Islet of Langerhans (tissue), 1 donor: ENCODE measurements around the gene TNS3.

Source experiments
- FAIRE-seq: peaks from one replicate; lab custom pipeline; 2011; peaks lifted over from hg19 to GRCh38; lab: Jason Lieb, UNC

Gene TNS3

DNA sequence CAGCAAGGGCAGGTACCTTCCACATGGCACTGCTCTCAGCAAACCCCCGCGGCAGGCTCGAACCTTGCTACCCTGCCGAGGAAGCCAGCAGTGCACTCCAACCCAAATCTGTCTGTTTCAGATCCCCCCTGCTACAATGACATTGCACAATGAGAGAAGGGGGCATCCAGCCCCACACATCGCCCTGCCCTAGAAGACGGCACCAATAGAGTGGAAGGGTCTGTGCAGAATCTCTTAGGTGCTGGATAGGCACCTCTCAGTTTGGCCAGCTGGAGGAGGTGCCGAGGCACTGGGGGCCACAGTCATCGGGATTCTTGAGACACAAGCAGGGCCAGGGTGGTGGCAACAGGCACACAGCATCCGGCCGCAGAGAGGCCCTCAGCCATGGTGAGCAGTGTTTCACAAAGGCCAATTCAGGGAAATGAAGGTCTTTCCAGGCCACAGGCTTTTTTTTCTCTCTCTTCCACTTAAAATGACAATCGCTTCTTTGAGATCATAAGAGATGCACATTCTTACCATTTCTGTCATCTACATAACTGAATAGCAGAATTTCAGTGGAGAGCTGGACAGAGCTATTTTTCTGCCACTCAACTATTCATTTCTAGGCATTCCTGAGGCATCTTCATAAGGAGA is 281.3 kb downstream of the TNS3 start:
- FAIRE-seq, result no peak

- no peak for FAIRE-seq
These were observed 282.4 kb downstream of the TNS3 start for GRCh38 chr7:47299496-47299895.

DNA sequence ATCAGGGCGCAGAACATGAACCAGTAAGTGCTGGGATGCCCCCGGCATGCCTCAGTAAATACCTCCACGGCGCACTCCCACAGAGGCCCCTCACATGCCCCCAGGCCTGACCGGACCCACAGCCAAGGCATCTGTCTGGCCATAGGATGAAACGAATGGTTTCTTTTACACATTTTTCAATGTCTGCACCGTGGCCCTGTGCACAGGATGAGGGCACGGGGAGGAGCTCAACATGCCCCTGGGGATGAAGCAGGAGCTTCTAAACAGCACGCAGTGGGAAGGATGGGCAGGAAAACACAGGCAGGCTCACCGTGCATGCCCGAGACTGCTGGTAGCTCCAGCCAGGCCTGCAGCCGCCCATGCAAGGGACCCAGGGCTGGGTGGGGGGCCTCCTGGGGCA is 283.3 kb downstream of the TNS3 start:
- FAIRE-seq, result no peak

- FAIRE-seq, result no peak
These were observed 284.8 kb downstream of the TNS3 start for GRCh38 chr7:47297120-47297519.

DNA sequence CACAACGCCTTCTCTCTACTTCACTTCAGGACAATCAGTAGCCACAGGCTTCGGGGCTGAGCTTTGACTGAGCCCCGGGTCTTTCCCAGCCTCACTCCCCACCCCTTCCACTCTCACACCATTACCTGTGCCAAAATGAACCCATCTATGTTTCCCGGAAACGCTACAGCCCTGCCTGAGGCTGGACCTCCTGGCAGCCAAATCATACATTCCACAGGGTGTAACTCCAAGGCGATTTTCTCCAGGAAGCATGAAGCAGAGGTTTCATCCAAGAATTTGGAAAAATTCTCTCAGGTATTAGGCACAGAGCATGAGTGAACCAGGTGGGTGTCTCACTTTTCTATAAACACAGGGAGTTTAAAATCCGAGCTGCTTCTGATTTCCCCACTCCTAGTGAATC is 286.3 kb downstream of the TNS3 start:
- FAIRE-seq, result no peak

GRCh38 chr7:47294556-47295222 is 287.2 kb downstream of the TNS3 start:
- no peak for FAIRE-seq

DNA sequence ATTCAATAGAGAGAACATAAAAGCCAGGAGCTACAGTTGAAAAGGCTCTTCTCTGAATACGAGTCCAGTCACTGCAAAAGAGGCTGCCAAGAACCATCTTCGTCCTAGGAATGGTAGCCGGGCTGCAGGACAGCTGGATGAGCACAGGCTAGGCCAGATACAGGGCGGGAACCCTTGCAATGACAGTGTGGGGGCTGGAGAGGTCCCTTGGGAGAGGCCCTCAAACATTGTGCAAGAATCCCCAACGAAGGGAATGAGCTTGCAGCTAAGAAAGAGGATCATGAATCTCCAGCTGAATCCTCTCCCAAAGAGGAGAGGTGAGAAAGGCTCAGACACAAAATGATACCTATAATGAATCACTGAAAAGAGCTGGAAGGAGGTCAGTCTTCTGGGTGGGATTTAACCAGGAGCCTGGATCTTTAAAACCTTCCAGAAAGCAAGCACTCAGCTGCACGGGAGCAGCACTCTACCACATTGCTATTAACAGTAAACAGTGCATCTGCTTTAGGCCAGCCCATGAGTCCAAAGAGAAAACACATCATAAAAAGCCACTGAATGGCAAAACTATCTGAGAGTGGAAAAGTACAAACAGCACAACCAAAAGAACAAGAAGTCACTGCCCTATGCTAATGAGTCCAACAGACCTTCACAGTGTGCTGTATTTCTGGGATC is 287.9 kb downstream of the TNS3 start:
- FAIRE-seq, result no peak

- no peak for FAIRE-seq
These were observed 289.0 kb downstream of the TNS3 start for GRCh38 chr7:47292832-47293309.

- FAIRE-seq, result no peak
These were observed 290.3 kb downstream of the TNS3 start for GRCh38 chr7:47291461-47292081.

- FAIRE-seq, result no peak
These were observed 291.0 kb downstream of the TNS3 start for GRCh38 chr7:47290867-47291266.

DNA sequence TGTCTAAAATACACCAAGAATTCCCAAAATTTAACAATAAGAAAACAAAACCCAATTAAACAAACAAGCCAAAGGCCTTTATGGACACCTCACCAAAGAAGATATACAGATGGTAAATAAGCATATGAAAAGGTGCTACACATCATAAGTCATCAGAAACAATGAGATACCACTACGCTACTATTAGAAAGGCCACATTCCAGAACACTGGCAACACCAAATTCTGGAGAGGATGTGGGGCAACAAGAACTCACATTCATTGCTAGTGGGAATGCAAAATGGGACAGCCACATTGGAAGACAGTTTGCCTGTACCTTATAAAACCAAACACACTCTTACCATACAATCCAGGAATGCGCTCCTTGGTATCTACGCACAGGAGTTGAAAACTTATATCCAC is 291.4 kb downstream of the TNS3 start:
- no peak for FAIRE-seq

DNA sequence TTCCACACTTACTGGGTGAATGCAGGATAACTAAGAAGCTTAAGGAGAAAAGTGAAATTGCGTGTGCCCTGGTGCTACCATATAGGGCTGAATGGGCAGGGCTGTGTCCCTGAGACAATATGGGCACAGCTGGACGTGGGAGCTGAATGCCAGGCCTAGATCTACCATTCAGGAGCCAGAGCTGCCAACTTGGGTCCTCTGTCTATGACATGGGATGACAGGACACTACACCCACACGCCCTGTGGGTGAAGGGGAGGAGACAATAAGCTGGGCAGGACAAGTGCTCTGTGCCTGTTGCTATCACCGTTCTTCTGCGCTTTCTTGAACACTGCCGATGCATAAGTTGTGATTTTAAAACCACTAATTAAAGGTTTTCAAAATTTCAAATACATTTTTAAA is 293.9 kb downstream of the TNS3 start:
- FAIRE-seq, result no peak

GRCh38 chr7:47285860-47286491 is 295.9 kb downstream of the TNS3 start:
- peak; percentile 85 for FAIRE-seq

GRCh38 chr7:47284691-47285635 is 296.9 kb downstream of the TNS3 start:
- FAIRE-seq, result no peak

DNA sequence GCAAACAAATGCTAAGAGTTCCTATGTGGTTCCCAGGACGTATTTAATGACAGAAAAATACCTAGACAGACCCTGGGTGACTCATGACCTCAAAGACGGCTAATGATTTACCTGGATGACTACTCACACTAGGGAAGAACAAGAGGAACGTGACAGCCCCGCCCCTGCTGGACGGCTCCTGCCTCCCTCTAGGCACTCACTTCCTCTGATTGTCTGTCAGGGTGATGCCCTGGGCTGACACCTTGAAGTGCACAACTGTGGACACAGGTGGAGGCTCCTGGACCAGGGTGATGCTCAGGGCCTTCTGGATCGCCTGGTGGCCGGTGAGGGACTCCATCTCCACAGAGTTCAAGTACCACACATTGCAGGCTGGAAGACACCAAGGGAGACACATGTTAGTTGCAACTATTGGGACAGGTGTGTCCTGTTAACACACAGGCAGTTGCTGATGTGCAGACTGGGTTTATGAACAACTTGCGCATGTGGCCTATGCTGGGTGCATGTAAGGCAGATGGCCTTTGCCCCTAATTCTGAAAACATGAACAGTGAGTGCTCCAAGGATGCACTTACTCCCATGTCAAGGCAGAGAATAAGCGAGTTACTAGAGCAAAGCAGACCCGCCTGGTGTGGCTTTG is 298.3 kb downstream of the TNS3 start:
- FAIRE-seq, result no peak

DNA sequence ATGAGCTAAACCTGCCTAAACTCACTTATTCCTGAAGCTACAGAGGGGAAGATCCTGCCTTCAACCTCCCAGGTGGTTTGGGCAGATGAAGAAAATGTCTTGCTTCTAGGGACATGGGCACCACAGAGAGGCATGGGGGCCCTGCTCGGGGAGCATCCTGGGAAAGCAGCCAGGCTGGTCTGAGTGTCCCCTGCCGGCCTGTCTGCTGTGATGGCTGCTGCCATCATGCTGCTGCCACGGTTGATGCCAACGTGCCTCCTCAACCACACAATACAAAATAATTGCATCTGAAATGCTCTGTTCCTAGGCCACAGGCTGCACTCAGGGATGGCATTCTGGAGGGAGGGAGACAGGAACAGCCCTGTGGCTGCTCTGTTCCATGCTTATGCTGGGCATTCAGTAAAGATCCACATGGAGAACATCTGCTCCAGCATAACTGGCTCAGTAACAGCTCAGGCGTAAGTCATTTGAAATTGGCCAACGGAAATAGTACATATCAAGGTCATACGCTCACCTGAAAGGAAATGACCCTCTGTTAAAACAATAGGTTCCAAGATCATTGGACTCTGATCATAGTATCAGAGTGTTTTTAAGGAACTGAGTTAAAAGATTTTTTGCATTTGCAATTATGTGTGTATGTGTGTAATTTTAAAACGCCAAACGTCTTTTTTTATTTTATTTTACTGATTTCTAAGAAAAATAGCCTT is 299.0 kb downstream of the TNS3 start:
- FAIRE-seq, result no peak

DNA sequence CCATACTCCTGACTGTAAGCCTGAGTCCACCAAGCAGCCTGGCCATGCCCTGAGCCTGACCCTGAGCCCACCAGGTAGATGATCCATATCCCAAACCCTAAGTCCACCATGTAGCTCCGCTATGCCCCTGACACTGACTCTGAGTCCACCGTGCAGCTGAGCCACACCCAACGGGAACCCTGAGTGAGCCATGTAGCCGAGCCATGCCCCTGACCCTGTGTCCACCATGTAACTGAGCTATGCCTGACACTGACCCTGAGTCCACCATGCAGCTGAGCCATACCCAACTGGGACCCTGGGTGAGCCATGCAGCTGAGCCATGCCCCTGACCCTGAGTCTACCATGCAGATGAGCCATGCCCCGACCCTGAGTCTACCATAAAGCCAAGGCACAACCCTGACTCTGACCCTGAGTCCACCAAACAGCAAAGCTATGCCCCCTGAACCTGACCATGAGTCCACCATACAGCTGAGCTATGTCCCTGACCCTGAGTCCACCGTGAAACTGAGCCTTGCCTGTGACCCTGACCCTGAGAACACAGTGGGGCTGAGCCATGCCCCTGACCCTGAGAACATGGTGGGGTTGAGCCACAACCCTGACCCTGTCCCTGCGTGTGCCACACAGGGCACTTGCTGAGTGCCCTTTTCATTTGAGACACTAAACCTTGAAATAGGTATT is 299.8 kb downstream of the TNS3 start:
- no peak for FAIRE-seq

DNA sequence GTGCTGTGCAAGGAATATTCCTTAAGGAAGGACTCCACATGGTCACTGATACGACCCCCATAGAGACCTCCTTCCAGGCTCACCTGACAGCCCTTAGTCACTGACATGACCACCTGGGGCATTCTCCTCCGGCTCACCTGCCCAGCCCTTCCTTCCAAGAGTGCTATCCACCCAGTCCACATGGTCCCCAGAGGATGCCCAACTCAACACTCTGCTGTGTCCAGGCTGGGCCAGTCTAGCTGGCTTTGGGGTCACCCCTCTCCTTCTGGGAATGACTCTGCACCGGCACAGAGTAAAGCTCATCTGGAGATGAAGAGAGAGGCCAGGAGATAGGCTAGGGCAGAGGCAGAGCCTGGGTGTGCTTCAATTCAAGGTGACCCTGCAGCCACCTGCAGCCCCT is 300.8 kb downstream of the TNS3 start:
- no peak for FAIRE-seq

- no peak for FAIRE-seq
These were observed 301.8 kb downstream of the TNS3 start for GRCh38 chr7:47280114-47280513.

DNA sequence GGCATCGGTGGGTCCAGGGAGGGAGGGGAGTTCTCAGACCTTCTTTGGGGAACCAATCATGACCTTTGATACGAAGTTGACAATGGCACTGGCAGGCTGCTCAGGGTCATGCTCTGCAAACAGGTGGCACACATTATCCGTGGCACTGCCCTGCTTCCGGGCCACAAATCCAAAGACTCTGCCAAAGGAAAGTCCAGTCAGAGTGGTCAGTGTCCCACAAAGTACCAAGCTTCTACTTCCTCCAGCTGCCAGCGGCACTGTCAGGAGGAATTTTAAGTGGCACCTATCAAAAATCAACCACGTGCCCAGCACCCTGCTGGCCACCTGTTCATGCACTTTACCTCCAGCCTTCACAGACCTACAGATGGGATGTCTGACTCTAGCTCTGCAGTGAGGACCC is 303.9 kb downstream of the TNS3 start:
- no peak for FAIRE-seq
